HG03558 (cell line): ENCODE results near the gene NSD2.

ENCODE experiments used
- ATAC-seq: cut with Tn5 transposase; IDR thresholded peaks from one replicate; pipeline ENCODE4 v1.9.1; 2021; ENCODE audit warnings: moderate number of reproducible peaks; ENCODE audit not compliant: unreplicated experiment; ENCODE audit errors: extremely low read depth

The NSD2 gene

DNA sequence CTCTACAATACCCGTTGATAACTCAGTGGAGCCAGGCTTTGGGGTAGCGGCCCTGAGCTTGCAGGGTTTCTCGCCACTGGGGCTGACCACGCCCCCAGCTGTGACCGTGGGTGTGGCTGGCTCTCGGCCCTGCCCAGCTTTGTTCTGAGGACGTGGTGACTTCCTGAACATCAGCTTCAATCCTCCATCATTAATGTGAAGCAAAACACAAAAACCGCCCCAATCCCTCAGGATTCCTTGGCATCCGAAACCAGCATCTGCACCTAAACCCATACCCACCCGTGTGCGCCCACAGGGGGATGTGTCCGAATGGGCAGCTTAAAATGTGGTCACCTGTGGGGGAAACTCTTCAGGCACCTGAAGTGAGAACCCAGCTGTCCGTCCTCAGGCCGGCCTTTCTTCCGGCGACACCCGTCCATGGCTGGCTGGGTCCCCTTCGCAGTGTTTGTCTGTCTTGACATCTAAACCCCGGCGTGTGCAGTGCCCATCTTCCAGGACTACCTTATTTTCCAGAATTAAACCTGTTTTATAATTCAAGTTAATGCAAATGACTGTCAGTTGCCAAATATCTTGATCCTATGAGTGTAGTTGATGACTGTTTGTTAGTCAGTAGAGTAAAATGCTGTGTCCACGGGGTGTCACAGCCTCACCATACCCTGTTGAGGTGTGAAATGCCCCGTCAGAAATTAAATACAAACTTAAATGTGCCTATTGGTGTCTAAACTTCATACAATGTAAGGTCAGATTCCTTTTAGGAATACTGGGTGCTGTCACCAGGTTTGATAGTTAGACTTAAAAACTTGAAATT, 110.3 kb downstream of the NSD2 start:
- ATAC-seq: no peak

DNA sequence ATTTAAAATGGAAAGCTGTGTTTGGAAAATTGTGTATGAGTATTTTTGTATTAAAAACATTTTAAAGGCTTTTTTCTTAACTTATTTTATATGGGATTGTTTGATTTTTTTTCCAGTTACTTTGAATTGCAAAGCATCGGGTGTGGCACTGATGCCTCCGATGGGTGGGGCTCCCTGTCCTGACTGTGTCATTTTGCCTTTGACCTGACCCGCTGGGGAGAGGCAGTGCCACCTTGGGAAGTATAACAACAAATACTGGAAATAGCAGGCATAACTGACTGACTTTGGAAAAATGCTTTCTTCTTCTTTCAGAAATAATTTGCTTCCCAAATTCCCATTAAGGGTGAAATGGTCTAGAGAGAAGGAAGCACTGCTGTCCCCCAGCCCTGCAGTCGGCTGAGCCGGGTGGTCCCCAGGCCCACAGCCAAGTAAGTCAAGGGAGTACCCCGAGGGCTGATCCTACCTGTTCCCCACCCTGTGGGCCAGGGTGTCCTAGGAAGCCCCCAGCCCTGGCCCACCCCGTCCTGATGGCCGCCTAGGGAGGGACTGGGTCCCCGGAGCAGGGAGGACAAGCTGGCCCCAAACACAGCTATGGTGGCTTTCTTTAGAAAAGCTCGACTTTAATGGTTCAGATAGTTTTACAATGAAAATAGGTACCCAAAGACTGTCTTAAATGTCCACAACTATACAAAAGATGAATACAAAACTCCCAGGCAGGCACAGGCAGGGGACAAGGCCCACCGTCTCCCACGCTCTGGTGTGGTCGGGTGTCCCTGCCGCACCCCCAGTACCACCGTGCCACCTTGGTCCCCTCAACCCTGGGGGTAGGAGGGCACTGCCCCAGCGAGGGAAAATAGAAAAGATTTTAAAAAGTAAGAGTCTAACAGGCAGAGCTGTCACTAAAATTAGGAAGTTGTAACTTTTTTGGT, 111.2 kb downstream of the NSD2 start:
- ATAC-seq: no peak

DNA sequence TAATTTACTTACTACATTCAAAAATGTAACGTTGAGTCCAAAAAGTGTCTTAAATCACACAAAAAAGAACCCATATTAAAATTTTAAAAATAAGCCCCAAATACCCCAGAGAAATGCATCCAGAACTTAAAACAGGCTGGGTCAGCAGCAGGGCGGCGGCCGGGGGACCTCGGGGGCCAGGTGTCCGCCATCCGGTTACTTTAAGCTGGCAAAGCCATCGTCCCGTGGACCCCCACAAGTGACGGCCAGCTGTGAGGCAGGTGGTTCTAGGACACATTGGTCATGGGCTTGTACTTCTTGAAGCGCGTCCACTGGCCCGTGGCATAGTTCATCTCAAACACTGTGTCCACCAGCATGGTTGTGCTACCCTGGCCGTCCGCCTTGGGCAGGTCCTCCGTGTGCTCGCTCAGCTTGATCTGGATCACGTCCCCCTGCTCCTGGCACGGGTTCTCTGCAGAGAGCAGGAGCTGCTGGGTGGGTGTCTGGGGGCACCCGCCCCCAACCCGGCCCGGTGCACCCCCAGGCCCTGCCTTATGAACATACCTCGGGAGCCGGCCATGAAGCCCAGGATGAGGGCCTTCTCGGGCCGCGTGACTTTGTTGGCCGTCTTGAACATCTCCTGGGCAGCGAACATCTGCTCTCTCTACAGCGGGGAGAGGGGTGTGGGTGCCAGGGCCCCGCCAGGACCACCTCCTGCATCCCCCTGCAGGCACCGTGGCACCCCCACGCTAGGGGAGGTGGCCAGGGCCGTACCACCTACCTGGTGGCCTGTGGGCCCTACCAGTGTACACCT, 112.1 kb downstream of the NSD2 start:
- no peak for ATAC-seq

DNA sequence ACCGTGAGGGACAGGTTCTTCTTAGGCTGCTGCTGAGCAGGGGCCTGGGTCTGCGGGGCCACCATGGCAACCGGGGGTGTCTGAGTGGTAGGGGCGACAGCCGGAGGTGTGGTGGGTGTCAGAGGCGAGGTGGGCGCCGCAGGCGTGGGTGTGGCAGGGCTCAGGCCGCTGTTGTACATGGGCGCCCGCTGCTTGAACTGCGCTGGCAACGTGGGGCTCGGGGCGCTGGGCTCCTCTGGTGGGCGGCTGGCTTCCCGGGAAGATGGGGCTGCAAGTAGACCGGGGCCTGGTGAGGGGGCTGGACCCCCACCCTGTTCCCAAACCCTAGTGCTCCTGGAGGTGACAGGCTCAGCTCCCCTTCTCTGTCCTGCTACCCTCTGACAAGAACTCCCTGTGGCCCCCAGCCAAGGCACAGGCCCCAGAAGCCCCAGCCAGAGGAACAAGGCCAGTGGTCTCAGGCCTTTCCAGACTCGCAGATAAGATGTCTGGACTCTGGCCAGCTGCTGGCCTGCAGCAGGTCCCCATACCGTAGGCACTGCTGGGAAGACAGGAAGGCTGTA, 112.7 kb downstream of the NSD2 start:
- ATAC-seq: no peak

DNA sequence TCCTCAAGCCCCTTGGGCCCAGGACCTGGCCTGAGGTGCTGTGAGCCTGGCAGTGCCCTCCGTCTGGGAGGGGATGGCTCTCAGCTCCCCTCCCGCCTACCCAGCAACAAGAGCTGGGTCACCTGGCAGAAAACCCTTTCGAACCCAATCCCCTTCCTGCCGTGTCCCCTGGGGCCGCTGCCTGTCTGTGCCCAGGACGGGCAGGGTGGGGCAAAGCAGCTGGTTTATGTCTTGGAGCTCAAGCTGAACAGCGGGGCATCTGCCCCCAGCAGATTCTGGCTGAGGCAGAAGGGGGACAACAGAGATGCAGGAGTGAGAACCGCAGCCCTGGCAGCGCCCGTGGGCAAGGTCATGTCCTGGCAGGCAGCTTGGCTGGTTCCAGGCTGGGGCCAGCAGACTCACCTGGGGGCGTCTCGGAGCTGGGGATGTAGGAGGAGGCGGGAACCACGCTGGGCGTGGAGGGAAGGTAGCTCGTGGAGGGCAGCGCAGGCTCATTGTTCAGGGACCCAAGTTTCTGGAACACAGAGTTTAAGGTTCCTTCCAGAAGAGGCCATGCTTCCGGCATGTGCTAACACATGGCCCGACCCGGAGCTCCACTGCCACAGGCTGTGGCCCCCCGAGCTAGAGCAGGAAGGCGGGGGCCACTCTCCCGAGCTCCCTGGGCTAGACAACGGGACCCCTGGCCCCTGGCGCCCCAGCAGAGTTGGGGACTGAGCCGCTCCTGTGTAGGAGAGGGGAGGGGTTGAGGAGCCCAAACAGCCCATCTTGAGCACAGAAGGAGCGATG, 113.4 kb downstream of the NSD2 start:
- ATAC-seq: no peak

DNA sequence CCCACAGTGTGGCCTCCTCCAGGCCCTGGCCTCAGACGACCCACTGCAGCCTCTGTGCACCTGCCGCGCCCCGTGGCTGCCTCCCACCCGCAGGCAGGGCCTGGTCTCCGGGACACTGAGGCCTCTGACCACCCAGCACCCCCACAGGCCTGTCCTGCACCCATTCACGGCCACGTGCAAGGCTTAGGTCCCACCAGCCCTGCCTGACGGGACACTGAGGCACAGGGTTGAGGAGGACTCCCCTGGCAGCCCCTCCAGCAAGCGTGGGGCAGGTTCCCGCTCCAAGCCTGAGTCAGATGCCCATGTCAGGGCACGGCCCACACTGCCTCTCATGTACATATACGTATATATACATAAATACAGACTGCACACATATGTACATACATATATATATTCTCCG, 114.1 kb downstream of the NSD2 start:
- ATAC-seq: no peak

DNA sequence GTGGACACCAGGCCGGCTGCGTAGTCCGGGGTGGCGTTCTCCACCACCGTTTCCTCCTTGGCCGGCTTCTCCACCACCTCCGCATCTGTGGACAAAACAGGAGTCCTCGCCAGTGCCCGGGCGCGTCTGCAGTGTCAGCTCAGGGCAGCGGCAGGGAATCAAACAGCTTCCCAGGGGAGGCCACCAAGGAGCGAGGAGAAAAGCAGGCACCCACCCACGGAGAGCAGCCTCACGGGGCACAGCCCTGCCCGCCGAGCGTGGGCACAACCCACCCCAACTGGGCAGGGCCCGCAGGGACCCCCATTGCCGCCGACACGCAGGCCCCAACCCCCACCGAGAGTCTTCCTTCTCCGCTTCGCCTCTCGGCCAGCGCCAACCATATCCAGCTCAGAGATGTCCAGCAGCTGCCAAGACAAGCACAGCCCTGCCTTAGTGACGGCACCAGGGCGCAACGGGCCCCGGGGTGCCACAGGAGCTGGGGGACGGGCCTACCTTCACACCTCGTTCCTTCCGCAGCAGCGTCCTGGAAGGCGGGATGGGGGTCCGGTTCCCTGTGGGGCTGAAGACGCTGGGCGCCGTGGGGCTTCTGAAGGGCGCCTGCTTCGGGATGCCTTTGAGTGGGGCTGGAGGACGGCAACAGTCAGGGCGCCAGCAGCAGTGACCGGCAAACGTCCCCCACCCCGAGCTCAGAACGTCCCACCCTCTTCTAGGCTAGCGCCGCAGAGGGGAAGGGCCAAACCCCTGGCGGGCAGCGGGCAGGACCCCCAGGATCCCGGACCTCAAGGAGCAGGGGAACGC, 114.8 kb downstream of the NSD2 start:
- no peak for ATAC-seq

DNA sequence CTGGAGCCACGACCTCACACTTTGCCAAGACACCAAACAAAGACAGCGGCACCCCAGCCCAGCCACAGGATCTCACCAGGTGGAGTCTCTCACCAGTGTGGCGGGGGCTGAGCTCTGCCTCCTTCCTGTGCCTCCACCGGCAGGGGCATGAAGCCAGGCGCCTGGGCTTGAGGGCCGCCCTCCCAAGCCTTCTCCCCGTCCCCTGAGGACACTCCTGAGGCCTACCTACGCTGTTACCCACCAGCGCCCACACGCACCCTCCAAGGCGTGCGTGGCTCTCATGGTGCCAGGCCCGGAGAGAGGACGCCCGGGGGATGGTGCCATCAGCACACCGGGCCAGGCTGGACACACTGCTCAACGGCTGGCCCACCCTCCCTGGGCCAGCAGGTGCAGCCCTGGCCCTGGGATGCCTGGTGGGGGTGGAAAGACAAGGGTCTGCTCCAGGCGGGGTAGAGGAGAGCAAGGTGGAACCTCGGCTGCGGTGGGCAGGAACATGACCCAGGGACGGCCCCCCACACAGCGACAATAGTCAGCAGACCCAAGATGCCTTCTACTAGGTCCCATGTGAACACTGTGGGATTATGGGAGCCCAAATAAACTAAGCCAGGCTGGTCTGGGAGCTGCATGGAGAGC, 115.5 kb downstream of the NSD2 start:
- no peak for ATAC-seq

DNA sequence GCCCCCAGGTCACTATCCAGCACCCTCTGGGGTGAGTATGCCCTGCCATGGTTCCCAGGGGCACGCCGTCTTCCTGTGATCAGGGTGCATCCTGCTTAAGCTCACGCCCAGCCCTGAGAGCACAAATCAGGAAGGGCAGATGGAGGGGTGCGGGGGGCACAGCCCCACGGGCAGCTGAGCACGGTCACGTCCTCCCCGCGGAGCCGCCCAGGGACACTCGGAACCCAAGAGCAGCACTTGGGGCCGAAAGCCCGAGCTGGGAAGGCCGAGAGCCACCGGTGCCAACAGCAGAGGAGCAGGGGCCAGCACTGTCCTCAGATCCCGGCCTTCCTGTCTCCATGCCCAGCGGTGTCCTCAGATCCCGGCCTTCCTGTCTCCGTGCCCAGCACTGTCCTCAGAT, 116.1 kb downstream of the NSD2 start:
- no peak for ATAC-seq

DNA sequence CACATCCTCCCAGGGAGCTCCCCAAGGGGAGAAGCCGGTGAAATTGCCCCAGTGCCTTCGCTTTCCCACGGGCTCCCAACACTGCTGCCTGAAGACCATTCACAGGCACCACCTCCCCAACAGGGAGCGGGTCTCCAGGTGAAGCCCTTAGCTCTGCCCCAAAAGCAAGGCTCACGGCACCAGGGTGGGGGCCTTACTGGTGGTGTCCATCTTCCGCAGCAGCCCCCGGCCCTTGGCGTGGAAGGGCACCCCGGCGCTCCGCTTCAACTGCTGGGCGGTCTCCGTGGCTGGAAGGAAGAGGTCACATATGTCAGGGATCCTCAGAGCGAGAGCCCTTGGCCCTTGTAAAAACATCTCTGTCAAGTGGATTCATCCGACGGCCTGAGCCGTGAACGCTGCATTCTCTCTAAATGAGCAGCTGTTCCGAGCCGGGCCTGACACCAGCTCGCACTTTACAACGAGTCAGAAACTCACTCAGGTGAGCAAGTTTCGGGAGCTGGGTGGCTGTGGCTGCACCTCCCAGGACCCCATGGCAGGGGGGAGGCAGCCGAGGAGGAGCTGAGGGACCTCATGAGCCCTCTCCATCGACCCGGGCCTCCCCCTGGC, 116.6 kb downstream of the NSD2 start:
- ATAC-seq: no peak

DNA sequence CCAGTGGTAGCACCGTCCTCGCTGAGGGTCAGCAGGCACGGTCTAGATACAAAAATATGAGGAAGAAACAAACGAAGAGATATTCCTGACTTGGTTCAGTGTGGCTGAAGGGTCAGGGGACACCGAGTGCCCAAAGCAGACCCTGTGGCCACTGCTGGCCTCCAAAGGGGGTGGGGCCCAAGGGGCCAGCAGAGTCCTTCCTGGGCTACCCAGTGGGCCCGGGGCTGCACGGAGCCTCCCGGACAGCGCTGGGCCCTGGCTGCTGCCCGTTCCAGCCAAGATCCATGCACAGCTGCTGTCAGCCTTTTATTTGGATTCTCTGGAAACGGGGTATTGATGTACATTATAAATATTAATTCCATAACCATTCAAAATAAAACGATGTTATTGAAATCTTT, 117.1 kb downstream of the NSD2 start:
- ATAC-seq: no peak

DNA sequence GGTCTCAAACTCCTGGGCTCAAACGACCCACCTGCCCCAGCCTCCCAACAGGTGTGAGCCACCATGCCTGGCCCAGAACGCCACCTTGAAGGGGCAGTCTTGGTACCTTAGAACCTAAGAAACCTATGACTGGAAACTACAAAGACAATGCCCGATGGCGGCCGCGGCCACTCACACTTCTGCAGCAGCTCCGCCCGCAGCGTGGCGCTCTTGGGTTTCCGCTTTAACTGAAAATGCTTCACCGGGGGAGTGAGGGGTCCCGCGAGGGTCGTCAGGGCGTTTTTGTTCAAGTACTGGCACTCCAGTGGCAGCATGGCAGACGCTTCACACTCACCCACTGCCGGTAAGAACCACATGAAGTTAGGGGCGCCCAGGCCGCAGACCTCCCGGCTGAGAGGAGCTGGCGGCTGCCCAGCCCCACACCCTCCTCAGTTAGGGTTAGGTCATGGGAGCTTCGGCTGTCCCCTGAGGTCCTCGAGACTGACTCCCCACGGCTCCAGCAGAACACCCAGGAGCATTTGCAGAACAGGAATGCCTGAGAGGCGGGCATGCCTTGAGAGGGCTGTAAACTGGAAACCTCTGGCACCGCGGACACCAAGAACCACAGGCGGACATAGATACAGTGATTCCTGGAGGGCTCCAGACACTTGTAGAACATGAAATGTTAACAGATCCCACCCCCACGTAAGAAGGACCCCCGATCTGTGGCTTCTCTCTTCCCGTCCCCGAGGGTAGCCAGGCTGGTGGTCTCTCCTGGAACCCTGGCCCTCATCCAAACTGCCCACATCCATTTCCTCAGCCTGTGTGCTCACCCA, 118.5 kb downstream of the NSD2 start:
- no peak for ATAC-seq

DNA sequence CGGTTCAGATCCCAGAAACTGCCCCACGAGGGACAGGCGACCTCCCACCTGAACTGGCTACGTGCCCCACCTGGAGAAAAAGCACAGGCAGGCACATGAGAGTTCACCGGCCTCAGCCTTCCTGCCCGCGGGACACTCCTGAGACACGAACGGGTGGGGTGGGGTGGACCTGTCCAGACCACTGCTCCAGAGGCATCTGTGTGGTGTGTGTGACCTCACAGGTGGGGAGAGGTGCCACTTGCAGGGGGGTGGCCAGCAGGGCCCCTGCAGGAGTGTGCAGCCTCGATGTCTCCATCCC, 119.1 kb downstream of the NSD2 start:
- no peak for ATAC-seq

DNA sequence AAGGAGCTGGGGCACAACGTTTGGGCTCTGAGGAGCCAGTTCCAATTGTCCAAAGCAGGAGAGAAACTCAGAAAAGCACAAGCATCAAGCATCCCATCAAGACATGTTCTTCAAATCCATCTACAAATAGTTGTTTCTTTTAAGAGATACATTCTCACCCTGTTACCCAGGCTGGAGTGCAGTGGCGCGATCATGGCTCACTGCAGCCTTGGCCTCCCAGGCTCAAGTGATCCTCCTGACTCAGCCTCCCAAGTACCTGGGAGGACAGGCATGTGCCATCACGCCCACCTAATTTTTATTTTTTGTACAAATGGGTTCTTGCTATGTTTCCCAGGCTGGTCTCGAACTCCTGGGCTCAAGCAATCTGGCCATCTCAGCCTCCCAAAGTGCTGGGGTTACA, 119.5 kb downstream of the NSD2 start:
- no peak for ATAC-seq

DNA sequence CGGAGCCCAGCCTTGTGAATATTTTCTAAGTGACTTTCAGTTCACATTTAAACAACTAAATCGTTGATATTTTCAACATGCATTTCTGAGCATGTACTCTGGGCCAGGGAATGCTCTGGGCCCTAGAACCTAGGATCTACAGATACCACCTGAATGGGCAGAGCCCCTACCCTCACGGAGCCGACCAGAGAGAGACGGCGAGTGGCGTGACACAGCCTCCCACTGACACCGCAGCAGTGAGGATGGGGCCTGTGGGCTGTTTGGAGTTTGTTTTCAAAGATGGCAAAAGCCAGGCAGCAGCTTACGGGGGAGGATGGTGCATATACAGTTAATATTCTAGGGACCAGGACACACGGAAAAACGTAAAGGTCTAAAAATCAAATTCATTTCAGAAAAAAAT, 119.9 kb downstream of the NSD2 start:
- ATAC-seq: no peak

DNA sequence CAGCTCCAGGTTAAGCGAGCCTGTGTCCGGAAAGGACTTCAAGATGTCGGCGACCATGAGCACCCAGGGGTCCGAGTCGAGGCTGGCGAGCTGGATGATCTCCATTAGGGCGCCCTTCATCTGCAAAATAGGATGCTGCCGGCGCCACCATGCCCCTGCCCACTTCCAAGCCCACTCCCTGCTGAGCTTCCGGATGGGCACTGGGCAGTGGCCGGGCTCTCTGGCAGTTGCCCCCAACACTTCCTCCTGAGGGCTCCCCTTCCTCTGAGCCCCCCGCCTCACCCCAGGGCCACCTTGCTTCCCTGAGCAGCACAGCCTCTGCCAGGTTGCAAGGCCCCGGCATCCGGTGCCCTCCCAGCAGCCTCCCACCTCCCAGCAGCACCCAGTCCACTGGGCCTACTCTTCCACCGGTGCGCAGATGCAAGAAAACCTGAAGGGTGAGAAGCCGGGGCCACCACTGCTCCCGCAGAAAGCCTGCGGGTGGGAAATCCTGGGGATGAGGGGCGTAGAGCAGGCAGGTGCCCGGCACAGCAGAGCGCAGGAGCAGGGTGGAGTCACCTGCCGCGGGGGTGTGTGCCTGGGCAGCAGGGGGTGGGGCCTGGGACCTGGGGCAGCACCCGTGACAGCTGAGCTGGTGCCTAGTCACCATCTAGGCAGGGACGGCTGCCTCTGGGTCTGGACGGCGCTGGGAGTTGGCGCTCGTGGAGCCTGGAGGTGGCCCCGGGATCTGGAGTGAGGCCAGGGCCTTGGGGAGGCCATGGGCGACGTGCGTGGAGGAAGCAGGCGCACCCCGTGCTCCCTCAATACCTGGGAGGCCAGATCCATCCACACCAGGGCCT, 120.6 kb downstream of the NSD2 start:
- ATAC-seq: no peak
